Bronchial epithelial cell (primary cell): Measurements from ENCODE around the gene ZNF638. TPM values are rescaled to one million over a fixed set of nuclear protein-coding genes. Genes with fewer than 3 reads are reported as not detected.
A peak's percentile ranks its signal among the peaks of the same experiment; 100 is the strongest.

ENCODE experiments used
- DNase-seq: peaks from one replicate; pipeline ENCODE4 v3.0.0-alpha.2; 2010; ENCODE audit warnings: low read depth
- FAIRE-seq: peaks from 2 replicates; lab custom pipeline; 2011; peaks lifted over from hg19 to GRCh38; lab: Jason Lieb, UNC
- H3K27me3 ChIP-seq: 2 replicates; pipeline ENCODE4 v1.5.1; 2011; ENCODE audit warnings: low read length; ENCODE audit not compliant: control insufficient read depth, insufficient read depth
- H3K36me3 ChIP-seq: 2 replicates; pipeline ENCODE4 v1.5.1; 2011; ENCODE audit warnings: low read length; ENCODE audit not compliant: control insufficient read depth, insufficient read depth
- H3K4me3 ChIP-seq: 2 replicates; pipeline ENCODE4 v1.5.1; 2011; ENCODE audit warnings: mild to moderate bottlenecking, low read depth, low read length, control low read depth
- CTCF ChIP-seq: IDR thresholded peaks from 2 replicates; pipeline ENCODE4 v1.5.1; 2011; ENCODE audit warnings: mild to moderate bottlenecking, moderate library complexity, low read length, control low read depth, inconsistent platforms; ENCODE audit not compliant: insufficient read depth, severe bottlenecking
- total RNA-seq: library from RNA; depleted of rRNA; stranded (reverse); fragments of >200 nt; gene quantifications from 2 replicates; pipeline ENCODE4 v1.2.1, GENCODE V29; 2014

ZNF638 gene
- total RNA-seq, 1 donor from 2014 or later = 86.9 TPM

- no peak for DNase-seq
- H3K36me3 ChIP-seq = no peaks in the 10 kb centered on the region
- peaks cover 11% of the 10 kb centered on the region for H3K27me3 ChIP-seq
- H3K4me3 ChIP-seq = no peak overlapping the region
- TF ChIP-seq CTCF = no peak
- FAIRE-seq = no peak
Observed at GRCh38 chr2:71462056-71462605, 130.5 kb downstream of the ZNF638 start.

- TF ChIP-seq CTCF = no peak
- H3K27me3 ChIP-seq = peaks cover 13% of the 10 kb centered on the region
- H3K4me3 ChIP-seq = no peak overlapping the region
- H3K36me3 ChIP-seq = no peaks in the 10 kb centered on the region
- DNase-seq = no peak
- FAIRE-seq = no peak
Observed at GRCh38 chr2:71462641-71463341, 131.2 kb downstream of the ZNF638 start.

- no peak for DNase-seq
- Histone ChIP-seq H3K36me3 (no peaks in the 10 kb centered on the region), H3K4me3 (no peak overlapping the region), H3K27me3 (peaks cover 16% of the 10 kb centered on the region)
- no peak for TF ChIP-seq CTCF
- no peak for FAIRE-seq
Observed at GRCh38 chr2:71463342-71463654, 131.7 kb downstream of the ZNF638 start.

- no peak for TF ChIP-seq CTCF
Observed at GRCh38 chr2:71464389-71464788, 132.8 kb downstream of the ZNF638 start.

GRCh38 chr2:71465356-71465755 is 133.8 kb downstream of the ZNF638 start:
- FAIRE-seq (no peak), DNase-seq (no peak)
- no peak overlapping the region for H3K4me3 ChIP-seq
- peaks cover 16% of the 10 kb centered on the region for H3K27me3 ChIP-seq
- TF ChIP-seq CTCF = no peak
- no peaks in the 10 kb centered on the region for H3K36me3 ChIP-seq

More at GRCh38 chr2:71464389-71464788, 132.8 kb downstream of the ZNF638 start:
- no peaks in the 10 kb centered on the region for H3K36me3 ChIP-seq
- FAIRE-seq (no peak), DNase-seq (no peak)
- H3K4me3 ChIP-seq = no peak overlapping the region
- H3K27me3 ChIP-seq = peaks cover 16% of the 10 kb centered on the region

- H3K36me3 ChIP-seq = no peaks in the 10 kb centered on the region
- FAIRE-seq (no peak), DNase-seq (no peak)
- no peak for TF ChIP-seq CTCF
- H3K4me3 ChIP-seq = peak overlapping the region; percentile 47
- H3K27me3 ChIP-seq = peaks cover 16% of the 10 kb centered on the region
Observed at GRCh38 chr2:71465961-71466300, 134.3 kb downstream of the ZNF638 start.
